Fibroblast of lung (primary cell): ENCODE measurements around the gene CLCNKB.

Experiments used
- CTCF ChIP-seq, 2 donors: IDR thresholded peaks in 1 of 2; conservative IDR thresholded peaks in 1 of 2; 1 replicate in 1 of 2; 2 replicates in 1 of 2; pipeline ENCODE4 v1.5.1; 2011 to 2012; ENCODE audit warnings: low read length in 2 of 2, control low read depth in 1 of 2, inconsistent platforms in 1 of 2, low read depth in 1 of 2, mild to moderate bottlenecking in 1 of 2
- EZH2 ChIP-seq: IDR thresholded peaks from 2 replicates; pipeline ENCODE4 v1.5.1; 2012; ENCODE audit warnings: low read length, control low read depth, mild to moderate bottlenecking; ENCODE audit errors: missing control alignments

- TF ChIP-seq CTCF (conservative IDR thresholded peaks at IDR 0.05 in 1 of 2, IDR thresholded peaks at IDR 0.05 in 1 of 2; ENCODE audit: low read depth in 1 of 2, low read length in 2 of 2) (no peak), EZH2 (no peak)
Measured at GRCh38 chr1:16061266-16061665, 17.7 kb downstream of the CLCNKB start.
